Measurements from ENCODE around the gene EBF4. TPM values are rescaled to one million over a fixed set of nuclear protein-coding genes. Genes with fewer than 3 reads are reported as not detected.
"Not testable (repeated sequence)": the region's sequence is repeated elsewhere in the genome, so short reads cannot be mapped to it uniquely, and the experiment has no call there.

Gene EBF4
- total RNA-seq, 1 experiment from 2014 or later = 2.7 TPM

GRCh38 chr20:2680046-2680445, 12.5 kb upstream of the EBF4 start (continued):
- no peak for TF ChIP-seq NR1H2 (CRISPR knock-in tag; IDR thresholded peaks at IDR 0.05)
- TF ChIP-seq, protein P1, sequence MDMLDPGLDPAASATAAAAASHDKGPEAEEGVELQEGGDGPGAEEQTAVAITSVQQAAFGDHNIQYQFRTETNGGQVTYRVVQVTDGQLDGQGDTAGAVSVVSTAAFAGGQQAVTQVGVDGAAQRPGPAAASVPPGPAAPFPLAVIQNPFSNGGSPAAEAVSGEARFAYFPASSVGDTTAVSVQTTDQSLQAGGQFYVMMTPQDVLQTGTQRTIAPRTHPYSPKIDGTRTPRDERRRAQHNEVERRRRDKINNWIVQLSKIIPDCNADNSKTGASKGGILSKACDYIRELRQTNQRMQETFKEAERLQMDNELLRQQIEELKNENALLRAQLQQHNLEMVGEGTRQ (CRISPR knock-in tag; IDR thresholded peaks at IDR 0.05) = no peak
- TF ChIP-seq ATF3 (CRISPR knock-in tag; conservative IDR thresholded peaks at IDR 0.05) = no peak
- TF ChIP-seq, protein P2, sequence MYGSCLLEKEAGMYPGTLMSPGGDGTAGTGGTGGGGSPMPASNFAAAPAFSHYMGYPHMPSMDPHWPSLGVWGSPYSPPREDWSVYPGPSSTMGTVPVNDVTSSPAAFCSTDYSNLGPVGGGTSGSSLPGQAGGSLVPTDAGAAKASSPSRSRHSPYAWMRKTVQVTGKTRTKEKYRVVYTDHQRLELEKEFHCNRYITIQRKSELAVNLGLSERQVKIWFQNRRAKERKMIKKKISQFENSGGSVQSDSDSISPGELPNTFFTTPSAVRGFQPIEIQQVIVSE (CRISPR knock-in tag; IDR thresholded peaks at IDR 0.05; ENCODE audit: borderline replicate concordance) = no peak
- TF ChIP-seq SMAD3 (CRISPR knock-in tag; IDR thresholded peaks at IDR 0.05; ENCODE audit: borderline replicate concordance) = no peak
- TF ChIP-seq GRHL2 (CRISPR knock-in tag; IDR thresholded peaks at IDR 0.05; ENCODE audit: insufficient replicate concordance, severe bottlenecking) = no peak
- no peak for TF ChIP-seq IRF2 (CRISPR knock-in tag; IDR thresholded peaks at IDR 0.05; ENCODE audit: borderline replicate concordance, low read depth)
- TF ChIP-seq FOXJ3 (CRISPR knock-in tag; IDR thresholded peaks at IDR 0.05; ENCODE audit: borderline replicate concordance) = no peak
- TF ChIP-seq ZNF263 (CRISPR knock-in tag; IDR thresholded peaks at IDR 0.05; ENCODE audit: low read depth) = no peak
- no peak for TF ChIP-seq FOXP1 (CRISPR knock-in tag; IDR thresholded peaks at IDR 0.05; ENCODE audit: borderline replicate concordance)
- TF ChIP-seq, protein P3, sequence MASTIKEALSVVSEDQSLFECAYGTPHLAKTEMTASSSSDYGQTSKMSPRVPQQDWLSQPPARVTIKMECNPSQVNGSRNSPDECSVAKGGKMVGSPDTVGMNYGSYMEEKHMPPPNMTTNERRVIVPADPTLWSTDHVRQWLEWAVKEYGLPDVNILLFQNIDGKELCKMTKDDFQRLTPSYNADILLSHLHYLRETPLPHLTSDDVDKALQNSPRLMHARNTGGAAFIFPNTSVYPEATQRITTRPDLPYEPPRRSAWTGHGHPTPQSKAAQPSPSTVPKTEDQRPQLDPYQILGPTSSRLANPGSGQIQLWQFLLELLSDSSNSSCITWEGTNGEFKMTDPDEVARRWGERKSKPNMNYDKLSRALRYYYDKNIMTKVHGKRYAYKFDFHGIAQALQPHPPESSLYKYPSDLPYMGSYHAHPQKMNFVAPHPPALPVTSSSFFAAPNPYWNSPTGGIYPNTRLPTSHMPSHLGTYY (CRISPR knock-in tag; IDR thresholded peaks at IDR 0.05) = no peak

DNA sequence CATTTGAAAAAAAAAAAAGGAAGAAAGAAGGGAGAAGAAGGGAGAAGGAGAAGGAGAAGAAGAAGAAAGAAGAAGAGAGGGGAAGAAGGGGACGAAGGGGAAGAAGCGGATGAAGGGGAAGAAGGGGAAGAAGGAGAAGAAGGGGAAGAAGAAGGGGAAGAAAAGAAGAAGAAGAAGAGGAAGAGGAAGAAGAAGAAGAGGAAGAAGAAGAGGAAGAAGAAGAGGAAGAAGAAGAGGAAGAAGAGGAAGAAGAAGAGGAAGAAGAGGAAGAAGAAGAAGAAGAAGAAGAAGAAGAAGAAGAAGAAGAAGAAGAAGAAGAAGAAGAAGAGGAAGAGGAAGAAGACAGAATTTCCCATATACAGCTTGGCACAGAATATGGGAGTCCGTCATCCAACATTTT, 10.5 kb upstream of the EBF4 start:
- DNase-seq (ENCODE audit: low spot score); CTCF ChIA-PET: not testable (repeated sequence)

GRCh38 chr20:2684817-2685216, 7.8 kb upstream of the EBF4 start:
- ATAC-seq; H3K4me3 Mint-ChIP-seq; H3K9me3 Mint-ChIP-seq; DNase-seq (ENCODE audit: low spot score); H3K4me1 Mint-ChIP-seq; POLR2A ChIA-PET; H3K27ac Mint-ChIP-seq; H3K36me3 Mint-ChIP-seq: not testable (repeated sequence)
- peaks cover 89% of the 10 kb centered on the region for H3K27me3 Mint-ChIP-seq (ENCODE audit: low read depth)
- CTCF ChIA-PET = interaction anchor here (2.6 to 5.2 kb wide), 2 partner anchors 10 to 68 kb away, joined by 12 to 120 read pairs; no protein-coding TSS in a partner anchor

More for the DNA sequence above, 10.5 kb upstream of the EBF4 start:
- H3K9me3 Mint-ChIP-seq, H3K4me1 Mint-ChIP-seq, H3K36me3 Mint-ChIP-seq, POLR2A ChIA-PET, H3K27ac Mint-ChIP-seq, ATAC-seq, H3K4me3 Mint-ChIP-seq: not testable (repeated sequence)
- peaks cover 72% of the 10 kb centered on the region for H3K27me3 Mint-ChIP-seq (ENCODE audit: low read depth)

GRCh38 chr20:2687514-2687913, 5.1 kb upstream of the EBF4 start:
- no peak overlapping the region for H3K4me3 Mint-ChIP-seq
- POLR2A ChIA-PET = no interaction called here

More at GRCh38 chr20:2687514-2687913, 5.1 kb upstream of the EBF4 start:
- DNase-seq (ENCODE audit: low spot score) (no peak), ATAC-seq (no peak)
- CTCF ChIA-PET = interaction anchor here (0.6 to 5.2 kb wide), 9 partner anchors 13 to 163 kb away, joined by 3 to 120 read pairs (median 12); no protein-coding TSS in a partner anchor
- Mint-ChIP-seq H3K4me1 (peaks cover 21% of the 10 kb centered on the region), H3K9me3 (no peaks in the 10 kb centered on the region), H3K36me3 (peaks cover 5% of the 10 kb centered on the region), H3K27ac (no peak overlapping the region), H3K27me3 (ENCODE audit: low read depth) (peaks cover 93% of the 10 kb centered on the region)
- TF ChIP-seq, protein P4, sequence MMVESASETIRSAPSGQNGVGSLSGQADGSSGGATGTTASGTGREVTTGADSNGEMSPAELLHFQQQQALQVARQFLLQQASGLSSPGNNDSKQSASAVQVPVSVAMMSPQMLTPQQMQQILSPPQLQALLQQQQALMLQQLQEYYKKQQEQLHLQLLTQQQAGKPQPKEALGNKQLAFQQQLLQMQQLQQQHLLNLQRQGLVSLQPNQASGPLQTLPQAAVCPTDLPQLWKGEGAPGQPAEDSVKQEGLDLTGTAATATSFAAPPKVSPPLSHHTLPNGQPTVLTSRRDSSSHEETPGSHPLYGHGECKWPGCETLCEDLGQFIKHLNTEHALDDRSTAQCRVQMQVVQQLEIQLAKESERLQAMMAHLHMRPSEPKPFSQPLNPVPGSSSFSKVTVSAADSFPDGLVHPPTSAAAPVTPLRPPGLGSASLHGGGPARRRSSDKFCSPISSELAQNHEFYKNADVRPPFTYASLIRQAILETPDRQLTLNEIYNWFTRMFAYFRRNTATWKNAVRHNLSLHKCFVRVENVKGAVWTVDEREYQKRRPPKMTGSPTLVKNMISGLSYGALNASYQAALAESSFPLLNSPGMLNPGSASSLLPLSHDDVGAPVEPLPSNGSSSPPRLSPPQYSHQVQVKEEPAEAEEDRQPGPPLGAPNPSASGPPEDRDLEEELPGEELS (CRISPR knock-in tag; IDR thresholded peaks at IDR 0.05) = no peak
- TF ChIP-seq ZNF671 (CRISPR knock-in tag; IDR thresholded peaks at IDR 0.05) = no peak
